GM23338 (cell line): ENCODE data around the gene EFCAB6. TPM values are rescaled to one million over a fixed set of nuclear protein-coding genes. Genes with fewer than 3 reads are reported as not detected.

Experiments used
- ATAC-seq: fragments of 200-7000 bp; cut with Tn5 transposase; 3 replicates; pipeline ENCODE4 v1.9.1; 2020
- DNase-seq: peaks from one replicate; pipeline ENCODE4 v3.0.0-alpha.2; 2015; ENCODE audit warnings: low spot score
- H2AFZ ChIP-seq: fragments of 200-600 bp; sonication (generic); 2 replicates; pipeline ENCODE4 v1.8.0; 2016; ENCODE audit warnings: antibody characterized with exemption, mild to moderate bottlenecking, moderate library complexity
- H3F3A ChIP-seq: fragments of 200-600 bp; sonication (generic); replicated peaks from 2 replicates; pipeline ENCODE4 v1.8.0; 2017; ENCODE audit warnings: antibody characterized with exemption, mixed run types, low read depth
- H3K27ac ChIP-seq: fragments of 200-600 bp; sonication (generic); 2 replicates; pipeline ENCODE4 v1.6.1; 2016; ENCODE audit warnings: low read depth
- H3K27me3 ChIP-seq: fragments of 200-600 bp; sonication (generic); 2 replicates; pipeline ENCODE4 v1.8.0; 2016; ENCODE audit warnings: mild to moderate bottlenecking, mixed run types, moderate library complexity; ENCODE audit not compliant: insufficient read depth
- H3K36me3 ChIP-seq: fragments of 200-600 bp; sonication (generic); 2 replicates; pipeline ENCODE4 v1.8.0; 2016; ENCODE audit warnings: mild to moderate bottlenecking; ENCODE audit not compliant: insufficient read depth
- H3K4me1 ChIP-seq: fragments of 200-600 bp; sonication (generic); 2 replicates; pipeline ENCODE4 v1.8.0; 2016; ENCODE audit warnings: mild to moderate bottlenecking, moderate library complexity; ENCODE audit not compliant: insufficient read depth
- H3K4me2 ChIP-seq: fragments of 200-600 bp; sonication (generic); 2 replicates; pipeline ENCODE4 v1.7.1; 2017; ENCODE audit warnings: mixed run types
- H3K4me3 ChIP-seq: fragments of 200-600 bp; sonication (generic); 2 replicates; pipeline ENCODE4 v1.6.1; 2016; ENCODE audit warnings: mixed run types
- H3K79me2 ChIP-seq: fragments of 200-600 bp; sonication (generic); replicated peaks from 2 replicates; pipeline ENCODE4 v1.8.0; 2017; ENCODE audit warnings: mild to moderate bottlenecking; ENCODE audit not compliant: insufficient read depth
- H3K9me2 ChIP-seq: fragments of 200-600 bp; sonication (generic); 2 replicates; pipeline ENCODE4 v1.8.0; 2017; ENCODE audit not compliant: insufficient read depth
- H4K20me1 ChIP-seq: fragments of 200-600 bp; sonication (generic); replicated peaks from 2 replicates; pipeline ENCODE4 v1.8.0; 2017; ENCODE audit warnings: mild to moderate bottlenecking; ENCODE audit not compliant: insufficient read depth
- H3K27ac Mint-ChIP-seq: 2 replicates; pipeline ENCODE4 v1.8.0; 2020; ENCODE audit warnings: inconsistent platforms, mild to moderate bottlenecking, moderate library complexity, mixed read lengths
- H3K27me3 Mint-ChIP-seq: 3 replicates; pipeline ENCODE4 v1.8.0; 2022; ENCODE audit warnings: low read depth, mild to moderate bottlenecking, moderate library complexity, mixed read lengths, inconsistent platforms; ENCODE audit not compliant: insufficient read depth, poor library complexity
- H3K36me3 Mint-ChIP-seq: 3 replicates; pipeline ENCODE4 v1.8.0; 2021; ENCODE audit warnings: low read depth, mild to moderate bottlenecking, inconsistent platforms, moderate library complexity, mixed read lengths
- H3K4me1 Mint-ChIP-seq: 3 replicates; pipeline ENCODE4 v1.8.0; 2020; ENCODE audit warnings: mild to moderate bottlenecking, inconsistent platforms, mixed read lengths
- H3K4me3 Mint-ChIP-seq: 3 replicates; pipeline ENCODE4 v1.8.0; 2021; ENCODE audit warnings: moderate library complexity, mild to moderate bottlenecking, inconsistent platforms, mixed read lengths
- H3K9me3 Mint-ChIP-seq: 3 replicates; pipeline ENCODE4 v1.8.0; 2020; ENCODE audit warnings: moderate library complexity, mild to moderate bottlenecking, inconsistent platforms, mixed read lengths
- CREB1 ChIP-seq: fragments of 250-450 bp; sonication (Bioruptor Pico); IDR thresholded peaks from 2 replicates; pipeline ENCODE4 v1.5.0; 2020; ENCODE audit warnings: low read depth, mild to moderate bottlenecking, moderate library complexity
- CTCF ChIP-seq, 2 experiments: fragments of 200-600 bp in 1 of 2; sonication (generic) in 1 of 2; conservative IDR thresholded peaks; 2 replicates each; pipeline versions ENCODE4 v1.5.1 to v1.6.1; 2016 to 2017; ENCODE audit warnings: antibody characterized with exemption in 2 of 2, low read depth in 2 of 2, mild to moderate bottlenecking in 2 of 2, moderate library complexity in 1 of 2
- EZH2 ChIP-seq: fragments of 200-600 bp; sonication (generic); IDR thresholded peaks from one replicate; pipeline ENCODE4 v1.8.0; 2017; ENCODE audit warnings: antibody characterized with exemption, mild to moderate bottlenecking, low read depth; ENCODE audit not compliant: unreplicated experiment
- EZH2phosphoT487 ChIP-seq: fragments of 200-600 bp; sonication (generic); IDR thresholded peaks from one replicate; pipeline ENCODE4 v1.8.1; 2018; ENCODE audit warnings: antibody characterized with exemption; ENCODE audit not compliant: unreplicated experiment
- JUNB ChIP-seq: IDR thresholded peaks from one replicate; pipeline ENCODE4 v1.6.1; 2016; ENCODE audit warnings: antibody characterized with exemption; ENCODE audit not compliant: unreplicated experiment
- NANOG ChIP-seq: IDR thresholded peaks from 2 replicates; pipeline ENCODE4 v1.6.1; 2016; ENCODE audit warnings: antibody characterized with exemption, borderline replicate concordance
- REST ChIP-seq: IDR thresholded peaks from one replicate; pipeline ENCODE4 v1.6.1; 2018; ENCODE audit warnings: antibody characterized with exemption; ENCODE audit not compliant: unreplicated experiment
- STAT1 ChIP-seq: IDR thresholded peaks from one replicate; pipeline ENCODE4 v1.6.1; 2016; ENCODE audit warnings: antibody characterized with exemption; ENCODE audit not compliant: unreplicated experiment
- ZNF331 ChIP-seq: fragments of 250-450 bp; sonication (Bioruptor Pico); IDR thresholded peaks from 2 replicates; pipeline ENCODE4 v1.5.0; 2020; ENCODE audit warnings: low read depth, mild to moderate bottlenecking, moderate library complexity
- polyA plus RNA-seq: library from polyadenylated mRNA; unstranded; fragments of >200 nt; fragmentation: Nextera tagmentation; extraction: Ambion mirVana; gene quantifications from 2 replicates; pipeline ENCODE4 v1.2.1, GENCODE V29; 2016
- total RNA-seq: library from RNA; depleted of rRNA; stranded (reverse); fragments of >200 nt; shearing (Covaris generic); gene quantifications from 2 replicates; pipeline ENCODE4 v1.2.3, GENCODE V29; 2014

Gene EFCAB6
- total and polyA plus RNA-seq, 2 experiments from 2014 or later: 1.1 to 1.8 TPM

- TF ChIP-seq ZNF331 (CRISPR knock-in tag): no peak
- no peak for TF ChIP-seq CREB1
- no peak for TF ChIP-seq NANOG
- no peak for TF ChIP-seq JUNB
- TF ChIP-seq EZH2: no peak
- TF ChIP-seq CTCF (conservative IDR thresholded peaks at IDR 0.05; ENCODE audit: low read depth in 2 of 2): no peak
- TF ChIP-seq STAT1: no peak
Measured at GRCh38 chr22:43782448-43782847, 29.7 kb downstream of the EFCAB6 start (continued).

GRCh38 chr22:43777286-43777685 is 34.8 kb downstream of the EFCAB6 start:
- DNase-seq (no peak), ATAC-seq (no peak)
- Mint-ChIP-seq H3K36me3 (no peaks in the 10 kb centered on the region), H3K27ac (no peak overlapping the region), H3K27me3 (no peaks in the 10 kb centered on the region), H3K4me1 (no peaks in the 10 kb centered on the region), H3K9me3 (no peaks in the 10 kb centered on the region), H3K4me3 (no peak overlapping the region)
- no peaks in the 10 kb centered on the region for H3K36me3 ChIP-seq
- H3K27me3 ChIP-seq: no peaks in the 10 kb centered on the region
- no peak overlapping the region for H3K4me3 ChIP-seq
- H3K27ac ChIP-seq: no peak overlapping the region
- no peak overlapping the region for H2AFZ ChIP-seq
- H3K4me2 ChIP-seq: no peak overlapping the region
- H3K4me1 ChIP-seq: no peaks in the 10 kb centered on the region
- no peaks in the 10 kb centered on the region for H4K20me1 ChIP-seq
- H3F3A ChIP-seq: no peaks in the 10 kb centered on the region
- TF ChIP-seq REST (no peak), CTCF (conservative IDR thresholded peaks at IDR 0.05; ENCODE audit: low read depth in 2 of 2) (no peak), ZNF331 (CRISPR knock-in tag) (no peak), EZH2phosphoT487 (no peak), STAT1 (no peak)
- no peaks in the 10 kb centered on the region for H3K79me2 ChIP-seq
- no peaks in the 10 kb centered on the region for H3K9me2 ChIP-seq
